NCI-H69 (cell line): Measurements from ENCODE around the gene ERC1.
"Not testable (repeated sequence)": the region's sequence is repeated elsewhere in the genome, so short reads cannot be mapped to it uniquely, and the experiment has no call there.

Experiments used
- DNase-seq: peaks from one replicate; lab custom pipeline; 2025; lab: John Stamatoyannopoulos, UW

The ERC1 gene

GRCh38 chr12:1078002-1078401 is 87.0 kb downstream of the ERC1 start:
- no peak for DNase-seq

GRCh38 chr12:1080520-1081223 is 89.6 kb downstream of the ERC1 start:
- DNase-seq: no peak

GRCh38 chr12:1083151-1083888 is 92.3 kb downstream of the ERC1 start:
- DNase-seq: peak; percentile 12

GRCh38 chr12:1083889-1084262 is 92.9 kb downstream of the ERC1 start:
- DNase-seq: peak; percentile 72

- DNase-seq: no peak
Measured at GRCh38 chr12:1091350-1091749, 100.3 kb downstream of the ERC1 start.

- peak; percentile 76 for DNase-seq
Measured at GRCh38 chr12:1093166-1093751, 102.2 kb downstream of the ERC1 start.

GRCh38 chr12:1094714-1095113 is 103.7 kb downstream of the ERC1 start:
- DNase-seq: no peak

- DNase-seq: no peak
Measured at GRCh38 chr12:1099158-1099557, 108.1 kb downstream of the ERC1 start.

- not testable (repeated sequence) for DNase-seq
Measured at GRCh38 chr12:1099618-1100017, 108.6 kb downstream of the ERC1 start.

GRCh38 chr12:1102115-1102514 is 111.1 kb downstream of the ERC1 start:
- no peak for DNase-seq

GRCh38 chr12:1102791-1103450 is 111.9 kb downstream of the ERC1 start:
- DNase-seq: no peak

GRCh38 chr12:1103632-1104031 is 112.6 kb downstream of the ERC1 start:
- DNase-seq: no peak

- DNase-seq: peak; percentile 48
Measured at GRCh38 chr12:1104088-1104800, 113.2 kb downstream of the ERC1 start.

- no peak for DNase-seq
Measured at GRCh38 chr12:1107669-1108068, 116.6 kb downstream of the ERC1 start.

- DNase-seq: no peak
Measured at GRCh38 chr12:1108276-1108675, 117.3 kb downstream of the ERC1 start.

GRCh38 chr12:1115484-1116231 is 124.6 kb downstream of the ERC1 start:
- DNase-seq: no peak

GRCh38 chr12:1117371-1117770 is 126.3 kb downstream of the ERC1 start:
- DNase-seq: no peak

GRCh38 chr12:1117970-1118563 is 127.0 kb downstream of the ERC1 start:
- peak; percentile 92 for DNase-seq

- DNase-seq: no peak
Measured at GRCh38 chr12:1122786-1123185, 131.8 kb downstream of the ERC1 start.

- no peak for DNase-seq
Measured at GRCh38 chr12:1126091-1126490, 135.1 kb downstream of the ERC1 start.

GRCh38 chr12:1127021-1127420 is 136.0 kb downstream of the ERC1 start:
- no peak for DNase-seq
